ENCODE measurements around the gene CD6. TPM values are rescaled to one million over a fixed set of nuclear protein-coding genes. Genes with fewer than 3 reads are reported as not detected.
"Not testable (repeated sequence)": the region's sequence is repeated elsewhere in the genome, so short reads cannot be mapped to it uniquely, and the experiment has no call there.

The CD6 gene
- total and polyA plus RNA-seq, 2 of the 8 experiments (the other 6 are each of a cell fraction or from before 2014, with no cell fraction given): 0.03 TPM; not detected in 1

DNA sequence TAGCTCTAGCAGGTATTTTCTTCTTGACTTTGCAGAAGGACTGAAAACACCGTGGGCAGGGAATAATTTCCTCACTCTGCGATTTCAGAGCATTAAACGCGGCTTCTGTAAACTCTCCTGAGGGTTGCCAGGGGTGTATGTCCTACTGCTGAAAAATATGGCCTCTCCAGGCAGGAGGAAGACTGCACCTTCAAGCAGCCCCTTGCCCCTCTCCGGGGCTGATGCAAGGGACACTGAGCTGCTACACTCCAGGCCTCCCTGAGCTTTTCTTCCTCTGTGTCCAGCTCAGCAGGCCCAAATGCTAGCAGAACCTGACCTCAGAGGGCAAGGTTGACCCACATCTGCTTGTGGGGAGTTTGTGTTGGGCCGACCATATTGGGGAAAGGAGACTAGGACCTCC is 2.2 kb downstream of the CD6 start (continued):
- TF ChIP-seq, protein P1, sequence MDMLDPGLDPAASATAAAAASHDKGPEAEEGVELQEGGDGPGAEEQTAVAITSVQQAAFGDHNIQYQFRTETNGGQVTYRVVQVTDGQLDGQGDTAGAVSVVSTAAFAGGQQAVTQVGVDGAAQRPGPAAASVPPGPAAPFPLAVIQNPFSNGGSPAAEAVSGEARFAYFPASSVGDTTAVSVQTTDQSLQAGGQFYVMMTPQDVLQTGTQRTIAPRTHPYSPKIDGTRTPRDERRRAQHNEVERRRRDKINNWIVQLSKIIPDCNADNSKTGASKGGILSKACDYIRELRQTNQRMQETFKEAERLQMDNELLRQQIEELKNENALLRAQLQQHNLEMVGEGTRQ (IDR thresholded peaks at IDR 0.05; ENCODE audit: low read length): no peak
- TF ChIP-seq CHD1 (IDR thresholded peaks at IDR 0.05; ENCODE audit: low read depth, low read length): no peak

DNA sequence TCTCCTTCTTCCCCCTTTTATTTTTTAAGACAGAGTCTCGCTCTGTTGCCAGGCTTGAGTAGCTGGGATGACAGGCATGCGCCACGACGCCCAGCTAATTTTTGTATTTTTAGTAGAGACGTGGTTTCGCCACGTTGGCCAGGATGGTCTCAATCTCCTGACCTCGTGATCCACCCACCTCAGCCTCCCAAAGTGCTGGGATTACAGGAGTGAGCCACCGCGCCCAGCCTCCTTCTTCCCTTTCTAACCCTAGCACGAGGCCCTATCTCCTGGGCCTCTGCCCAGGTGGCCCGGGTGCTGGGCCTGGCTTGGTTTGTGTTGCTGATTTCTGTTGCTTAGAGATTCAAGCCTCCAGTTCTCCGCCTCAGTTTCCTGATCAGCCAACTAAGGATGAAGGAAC is 2.8 kb downstream of the CD6 start:
- H3K9me3 ChIP-seq (ENCODE audit: insufficient read depth in 2 of 2, low read depth in 1 of 2, low read length in 1 of 2); H3K4ac ChIP-seq (replicated peaks; ENCODE audit: insufficient read length, low read depth, low read length); H3K4me2 ChIP-seq (ENCODE audit: insufficient read depth in 1 of 2, low read depth in 2 of 2, low read length in 2 of 2); H2AFZ ChIP-seq (ENCODE audit: low read length); H2BK5ac ChIP-seq (ENCODE audit: low read depth, low read length); H2BK15ac ChIP-seq (ENCODE audit: low read length); H3K14ac ChIP-seq (ENCODE audit: insufficient read length); H3K4me3 ChIP-seq (ENCODE audit: extremely low read depth in 1 of 4, insufficient read depth in 2 of 4, low read depth in 3 of 4, low read length in 4 of 4); H3K9ac ChIP-seq (replicated peaks in 1 of 4; ENCODE audit: extremely low read depth in 1 of 4, low read depth in 3 of 4, low read length in 3 of 4); H4K8ac ChIP-seq (ENCODE audit: extremely low read depth, insufficient read depth, low read length); H3K79me2 ChIP-seq (ENCODE audit: control insufficient read depth in 1 of 2, insufficient read depth in 2 of 2, low read length in 2 of 2); H4K5ac ChIP-seq (ENCODE audit: insufficient read length, low read depth, low read length); H3K27ac ChIP-seq (ENCODE audit: low read depth, low read length); H2BK20ac ChIP-seq (ENCODE audit: low read length); FAIRE-seq; H4K91ac ChIP-seq (replicated peaks; ENCODE audit: insufficient read length, low read length); H3K36me3 ChIP-seq (ENCODE audit: control insufficient read depth in 2 of 4, insufficient read depth in 4 of 4, low read length in 3 of 4); H2BK12ac ChIP-seq (ENCODE audit: low read depth, low read length); H3K27me3 ChIP-seq (replicated peaks in 1 of 4; ENCODE audit: control insufficient read depth in 3 of 4, extremely low read depth in 1 of 4, insufficient read depth in 3 of 4, low read length in 3 of 4); H2BK120ac ChIP-seq (replicated peaks; ENCODE audit: low read depth, low read length); H2AK5ac ChIP-seq (ENCODE audit: low read depth, low read length); DNase-seq (ENCODE audit: low read depth in 1 of 2, low spot score in 2 of 2); H3K4me1 ChIP-seq (replicated peaks in 1 of 4; ENCODE audit: control insufficient read depth in 3 of 4, insufficient read depth in 4 of 4, low read length in 3 of 4); H3K56ac ChIP-seq (replicated peaks; ENCODE audit: insufficient read length, low read depth, low read length); H3K23ac ChIP-seq (ENCODE audit: insufficient read length); H3K23me2 ChIP-seq (ENCODE audit: low read depth, low read length); H4K20me1 ChIP-seq (replicated peaks in 1 of 2; ENCODE audit: control insufficient read depth in 1 of 2, insufficient read depth in 2 of 2, low read length in 2 of 2); H3K18ac ChIP-seq (ENCODE audit: extremely low read depth, low read length); H3K79me1 ChIP-seq (ENCODE audit: low read depth, low read length): not testable (repeated sequence)
- ChIA-PET POLR2A (ENCODE audit: partially characterized antibody) (interaction anchor here (0.8 kb wide), 1 partner anchor 201 kb away, joined by 3 read pairs; no protein-coding TSS in a partner anchor), CTCF (ENCODE audit: partially characterized antibody) (interaction anchor here (1.0 kb wide), 1 partner anchor 8 kb away, joined by 3 read pairs; no protein-coding TSS in a partner anchor)
- 89% methylated on average over 12 of the region's 13 CpGs; no CpG with 5 or more reads in 1 of the 2 experiments for WGBS, 2 experiments (ENCODE audit: extremely low coverage in 1 of 2, insufficient coverage in 1 of 2, insufficient read length in 1 of 2, insufficient replicate concordance in 2 of 2, low coverage in 1 of 2, low lambda C conversion rate in 2 of 2, missing lambda C conversion rate in 1 of 2)

All from H1 (cell line).